PC-9 (cell line): ENCODE results near the gene SP100.

Source experiments
- CTCF ChIP-seq: fragments of 200-600 bp; sonication (generic); conservative IDR thresholded peaks from 2 replicates; pipeline ENCODE4 v1.6.1; 2017; ENCODE audit warnings: mixed run types, antibody characterized with exemption, mild to moderate bottlenecking, moderate library complexity
- EZH2 ChIP-seq: fragments of 200-600 bp; sonication (generic); IDR thresholded peaks from 2 replicates; pipeline ENCODE4 v1.8.0; 2017; ENCODE audit warnings: antibody characterized with exemption, low read depth

GRCh38 chr2:230521386-230521785, 105.4 kb downstream of the SP100 start:
- no peak for TF ChIP-seq CTCF
- no peak for TF ChIP-seq EZH2
